ENCODE data around the gene ANKRD36C.
"Not testable (repeated sequence)": the region's sequence is repeated elsewhere in the genome, so short reads cannot be mapped to it uniquely, and the experiment has no call there.

ANKRD36C gene

DNA sequence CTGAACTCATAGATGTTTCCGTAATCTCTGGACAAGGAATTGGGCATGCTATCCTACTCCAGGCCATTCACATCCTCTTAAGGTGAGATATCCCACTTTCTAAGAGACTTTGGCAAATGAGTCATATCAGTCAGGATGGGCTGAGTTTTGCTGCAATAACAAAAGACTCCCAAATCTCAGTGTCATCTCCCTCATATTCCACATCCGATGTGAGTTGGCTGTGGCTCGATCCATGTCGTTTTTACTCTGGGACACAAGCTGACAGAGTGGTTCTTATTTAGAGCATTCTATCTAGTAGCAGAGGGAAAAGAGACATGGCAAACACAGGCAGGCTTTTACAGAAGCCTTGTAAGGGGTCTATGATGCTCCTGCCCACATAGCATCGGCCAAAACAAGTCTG lies 14.6 kb upstream of the ANKRD36C start:
- DNase-seq (ENCODE audit: low read depth) = not testable (repeated sequence)

DNA sequence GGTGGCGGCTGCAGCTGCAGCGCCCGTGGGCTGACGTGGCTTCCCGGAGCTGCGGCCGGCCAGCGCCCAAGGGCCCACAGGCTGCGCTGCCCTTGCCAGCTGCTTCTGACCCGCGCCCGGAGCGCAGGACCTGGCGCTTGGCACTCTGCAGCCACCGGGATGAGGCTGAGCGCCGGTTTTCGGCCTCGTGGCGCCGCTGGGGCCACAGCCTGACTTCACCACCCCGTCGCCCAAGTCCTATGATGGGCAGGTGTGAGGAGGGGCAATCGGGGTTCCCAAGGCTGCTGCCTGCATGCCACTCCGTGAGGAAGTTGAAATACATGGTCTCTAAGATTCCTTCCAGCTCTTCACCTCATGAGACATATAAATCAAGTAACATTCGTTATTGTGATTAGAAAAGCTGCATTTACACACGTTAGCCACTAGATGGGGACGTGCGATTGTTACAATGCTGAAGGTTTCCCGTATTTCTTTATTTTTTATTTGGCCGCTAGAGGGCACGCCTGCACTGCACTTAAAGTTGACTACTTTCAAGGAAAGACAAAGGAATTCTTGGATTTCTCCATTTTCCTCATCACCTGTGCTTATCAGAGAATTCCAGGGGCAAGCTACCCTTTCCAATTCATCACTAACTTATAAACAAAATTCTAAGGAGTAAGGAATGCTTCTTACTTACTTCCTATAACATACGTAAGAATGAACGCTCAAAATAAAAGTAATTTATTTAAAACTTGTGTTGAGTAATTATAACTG lies 1.1 kb upstream of the ANKRD36C start:
- peak; percentile 33 for DNase-seq (ENCODE audit: low read depth)

DNA sequence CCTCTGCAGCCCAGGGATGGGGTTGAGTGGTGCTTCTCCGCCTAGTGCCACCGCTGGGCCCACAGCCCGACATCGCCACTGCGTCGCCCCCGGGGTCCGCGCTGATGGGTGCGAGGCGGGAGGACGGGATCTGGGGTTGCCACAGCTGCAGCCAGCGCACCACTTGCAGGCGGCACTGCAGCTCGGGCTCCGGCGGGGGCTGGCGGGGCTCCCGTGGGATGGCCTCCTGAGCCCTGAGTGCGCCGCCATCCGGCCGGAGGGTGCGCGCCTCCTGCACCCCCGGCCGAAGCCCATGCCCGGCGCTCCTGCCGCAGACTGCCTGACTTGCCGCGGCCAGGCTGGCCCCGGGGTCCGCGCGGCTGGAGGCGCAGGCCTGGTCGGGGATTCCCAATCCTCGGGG lies 478 bp upstream of the ANKRD36C start:
- DNase-seq (ENCODE audit: low read depth) = not testable (repeated sequence)

DNA sequence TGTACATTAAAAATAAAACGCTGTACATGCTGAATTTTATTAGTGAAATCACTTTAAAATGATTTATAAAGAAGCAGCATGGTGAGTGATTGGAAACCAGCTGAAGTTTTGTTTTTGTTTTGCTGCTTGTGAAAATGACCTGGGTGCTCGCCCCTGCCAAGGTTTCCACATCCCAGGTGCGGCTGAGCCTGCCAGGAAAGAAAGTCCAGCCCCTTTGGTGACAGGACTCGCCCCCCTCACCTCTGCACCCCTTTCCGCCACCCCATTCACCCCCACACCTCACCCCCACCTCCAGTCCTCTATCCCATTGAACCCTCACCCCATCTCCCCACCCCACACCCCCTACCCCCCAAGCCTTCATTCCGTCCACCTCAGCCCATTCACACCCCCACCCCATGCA lies 740 bp downstream of the ANKRD36C start:
- not testable (repeated sequence) for DNase-seq (ENCODE audit: low read depth)

DNA sequence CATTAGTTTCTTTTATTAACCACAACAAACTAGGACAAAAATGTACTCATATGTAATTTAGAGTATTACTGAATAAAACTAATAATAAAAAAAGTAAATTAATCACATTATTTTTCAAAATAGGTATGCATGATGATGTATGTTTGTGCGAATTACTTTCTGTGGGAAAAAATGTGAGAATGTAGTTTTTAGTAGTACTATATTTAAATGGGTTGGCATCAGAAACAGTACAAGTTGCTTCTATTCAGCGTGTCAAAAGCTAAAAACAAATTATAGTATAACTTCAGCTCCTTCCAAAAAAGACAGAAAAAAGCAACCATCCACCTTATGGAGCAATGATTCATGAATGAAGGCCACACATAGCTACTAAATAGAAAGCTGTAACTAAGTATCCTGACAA lies 40.0 kb downstream of the ANKRD36C start:
- DNase-seq (ENCODE audit: low read depth) = not testable (repeated sequence)

DNA sequence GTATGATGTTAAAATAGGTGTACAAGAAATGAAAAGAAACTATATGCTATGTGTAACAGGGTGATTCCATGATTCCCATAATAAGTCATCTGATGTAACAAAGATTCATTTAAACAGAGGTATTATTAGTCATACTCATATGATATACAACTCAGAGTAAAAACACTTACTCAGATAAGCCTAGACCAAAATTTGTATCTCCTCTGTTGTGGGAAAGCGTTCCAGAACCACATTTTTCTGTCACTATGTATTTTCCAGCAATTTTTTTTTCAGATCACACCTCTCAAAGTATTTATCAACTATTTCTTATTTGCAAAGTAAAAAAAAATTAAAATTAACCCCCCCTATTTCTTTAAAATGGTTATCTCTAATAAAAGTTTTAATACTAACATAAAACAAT lies 43.6 kb downstream of the ANKRD36C start:
- not testable (repeated sequence) for DNase-seq (ENCODE audit: low read depth)

DNA sequence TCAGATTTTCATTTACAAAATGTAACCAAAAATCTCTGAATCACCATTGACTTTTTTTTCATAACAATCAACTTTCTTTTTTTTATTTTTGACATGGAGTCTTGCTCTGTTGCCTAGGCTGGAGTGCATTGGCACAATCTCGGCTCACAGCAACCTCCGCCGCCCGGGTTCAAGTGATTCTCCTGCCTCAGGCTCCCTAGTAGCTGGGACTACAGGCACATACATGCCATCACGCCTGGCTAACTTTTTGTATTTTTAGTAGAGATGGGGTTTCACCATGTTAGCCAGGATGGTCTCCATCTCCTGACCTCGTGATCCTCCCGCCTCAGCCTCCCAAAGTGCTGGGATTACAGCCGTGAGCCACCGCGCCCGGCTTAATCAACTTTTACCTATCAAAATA lies 51.7 kb downstream of the ANKRD36C start:
- DNase-seq (ENCODE audit: low read depth) = not testable (repeated sequence)

DNA sequence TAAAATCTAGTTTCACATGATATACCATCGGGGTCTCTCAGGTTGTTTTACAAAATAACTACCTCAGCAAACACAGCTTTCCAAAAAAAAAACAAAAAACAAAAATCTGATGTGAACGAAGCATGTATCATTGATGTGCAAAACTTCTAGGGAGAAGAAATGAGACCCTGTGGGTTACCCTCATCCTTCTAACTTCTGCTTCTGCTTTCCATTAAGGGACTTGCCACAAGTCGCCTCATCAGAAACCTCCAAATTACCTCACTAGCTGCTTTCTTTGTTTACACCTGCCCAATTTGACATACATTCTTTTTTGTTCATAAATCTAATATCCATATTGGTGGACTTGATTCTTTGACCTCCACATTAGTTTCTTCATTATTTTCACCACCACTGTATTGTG lies 60.9 kb downstream of the ANKRD36C start:
- DNase-seq (ENCODE audit: low read depth) = not testable (repeated sequence)

DNA sequence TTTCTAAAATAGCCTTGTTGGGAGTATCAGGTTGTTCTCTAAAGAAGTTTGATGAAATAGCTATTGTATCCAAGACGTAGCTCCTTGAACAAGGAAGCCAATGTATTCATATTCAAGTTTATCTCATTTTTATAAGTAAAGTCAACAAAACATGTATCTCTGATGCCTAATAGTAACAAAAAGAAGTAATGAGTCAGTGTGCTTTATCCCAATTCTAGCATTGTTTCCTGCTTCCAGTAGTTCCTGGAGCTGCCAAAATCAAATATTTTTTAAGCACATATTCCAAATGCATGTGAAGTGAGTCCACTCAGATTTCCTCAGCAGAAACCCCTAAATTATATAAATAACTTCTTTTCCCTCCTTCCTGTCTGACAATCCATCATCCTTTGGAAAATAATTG lies 74.6 kb downstream of the ANKRD36C start:
- not testable (repeated sequence) for DNase-seq (ENCODE audit: low read depth)

DNA sequence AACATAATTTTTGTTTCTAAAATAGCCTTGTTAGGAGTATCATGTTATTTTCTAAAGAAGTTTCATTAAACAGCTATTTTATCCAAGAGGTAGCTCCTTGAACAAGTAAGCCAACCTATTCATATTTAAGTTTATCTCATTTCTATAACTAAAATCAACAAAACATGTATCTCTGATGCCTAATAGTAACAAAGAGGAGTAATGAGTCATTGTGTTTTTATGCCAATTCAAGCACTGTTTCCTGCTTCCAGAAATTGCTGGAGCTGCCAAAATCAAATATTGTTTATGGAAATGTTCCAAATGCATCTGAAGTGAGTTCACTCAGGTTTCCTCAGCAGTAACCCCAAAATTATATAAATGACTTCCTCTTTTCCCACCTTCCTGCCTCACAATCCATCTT lies 76.5 kb downstream of the ANKRD36C start:
- not testable (repeated sequence) for DNase-seq (ENCODE audit: low read depth)

DNA sequence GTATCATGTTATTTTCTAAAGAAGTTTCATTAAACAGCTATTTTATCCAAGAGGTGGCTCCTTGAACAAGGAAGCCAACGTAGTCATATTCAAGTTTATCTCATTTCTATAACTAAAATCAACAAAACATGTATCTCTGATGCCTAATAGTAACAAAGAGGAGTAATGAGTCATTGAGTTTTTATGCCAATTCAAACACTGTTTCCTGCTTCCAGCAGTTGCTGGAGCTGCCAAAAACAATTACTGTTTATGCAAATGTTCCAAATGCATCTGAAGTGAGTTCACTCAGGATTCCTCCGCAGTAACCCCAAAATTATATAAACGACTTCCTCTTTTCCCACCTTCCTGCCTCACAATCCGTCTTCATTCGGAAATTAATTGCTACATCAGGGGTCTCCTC lies 80.2 kb downstream of the ANKRD36C start:
- not testable (repeated sequence) for DNase-seq (ENCODE audit: low read depth)

DNA sequence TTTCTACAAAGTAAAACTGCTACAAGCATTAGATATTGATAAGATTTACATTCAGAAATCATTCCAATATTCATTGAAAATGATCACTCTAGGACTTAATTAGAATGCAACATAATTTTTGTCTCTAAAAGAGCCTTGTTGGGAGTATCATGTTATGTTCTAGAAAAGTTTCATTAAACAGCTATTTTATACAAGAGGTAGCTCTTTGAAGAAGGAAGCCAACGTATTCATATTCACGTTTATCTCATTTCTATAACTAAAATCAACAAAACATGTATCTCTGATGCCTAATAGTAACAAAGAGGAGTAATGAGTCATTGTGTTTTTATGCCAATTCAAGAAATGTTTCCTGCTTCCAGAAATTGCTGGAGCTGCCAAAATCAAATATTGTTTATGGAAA lies 97.2 kb downstream of the ANKRD36C start:
- not testable (repeated sequence) for DNase-seq (ENCODE audit: low read depth)

DNA sequence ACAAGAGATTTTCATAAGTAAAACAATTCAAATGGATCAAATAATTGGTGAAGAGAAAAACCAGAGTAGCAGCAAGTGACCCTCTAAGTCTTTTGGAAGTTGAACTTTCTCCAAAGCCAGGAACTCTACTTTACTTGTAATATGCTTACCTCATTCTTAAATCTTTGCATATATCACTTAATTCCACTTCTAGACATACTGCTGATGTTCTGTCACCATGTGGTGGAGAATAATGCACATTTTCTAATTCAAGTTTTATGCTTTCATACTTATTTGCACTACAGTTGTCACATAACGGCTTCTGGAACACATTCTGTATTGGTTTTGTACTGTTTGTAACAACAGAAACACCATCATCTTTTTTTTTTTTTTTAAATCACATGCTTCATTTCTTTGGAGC lies 123.7 kb downstream of the ANKRD36C start:
- DNase-seq (ENCODE audit: low read depth) = not testable (repeated sequence)

DNA sequence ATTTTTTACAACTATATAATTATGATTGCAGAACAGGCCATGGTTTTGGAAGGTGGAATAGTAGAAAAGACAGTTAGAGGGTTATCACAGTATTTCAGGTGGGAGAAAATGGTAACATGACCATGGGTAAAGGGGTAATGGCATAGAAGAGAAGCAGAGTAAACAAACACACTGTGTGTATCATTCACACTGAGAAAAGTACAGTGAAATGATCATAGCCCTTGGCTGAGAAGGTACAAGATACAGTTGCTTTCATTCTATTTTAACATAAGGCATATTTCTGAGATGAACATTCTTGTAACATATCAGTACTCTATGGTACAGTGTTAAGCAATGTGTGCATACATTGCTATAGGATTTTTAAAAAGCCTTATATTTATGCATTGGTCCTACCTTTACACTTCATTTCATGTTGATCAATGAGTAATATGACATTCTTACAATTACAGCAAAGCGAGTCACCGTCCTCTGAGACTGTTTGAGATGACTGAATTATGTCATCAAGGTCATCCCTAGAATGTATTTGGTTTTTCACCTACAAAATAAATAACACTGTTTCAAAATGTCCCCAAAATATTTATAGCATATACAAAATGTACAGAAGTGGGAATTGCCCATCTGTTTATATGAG lies 124.5 kb downstream of the ANKRD36C start:
- not testable (repeated sequence) for DNase-seq (ENCODE audit: low read depth)

DNA sequence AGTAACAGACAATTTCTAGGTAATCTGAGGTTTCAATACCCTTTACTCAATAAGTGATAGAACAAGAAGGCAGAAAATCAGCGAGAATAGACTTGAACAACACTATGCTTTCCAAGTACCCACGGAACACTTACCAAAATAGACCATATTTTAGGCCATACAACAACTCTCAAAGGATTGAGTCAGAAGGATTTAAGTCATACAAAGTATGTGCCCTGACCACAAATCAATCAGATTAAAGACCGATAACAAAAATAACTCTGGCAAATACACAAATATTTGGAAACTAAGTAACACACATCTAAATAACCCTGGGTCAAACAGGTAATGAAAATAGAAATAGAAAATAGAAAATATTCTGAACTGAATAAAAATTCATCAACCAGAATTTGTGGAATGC lies 129.5 kb downstream of the ANKRD36C start:
- DNase-seq (ENCODE audit: low read depth) = not testable (repeated sequence)

DNA sequence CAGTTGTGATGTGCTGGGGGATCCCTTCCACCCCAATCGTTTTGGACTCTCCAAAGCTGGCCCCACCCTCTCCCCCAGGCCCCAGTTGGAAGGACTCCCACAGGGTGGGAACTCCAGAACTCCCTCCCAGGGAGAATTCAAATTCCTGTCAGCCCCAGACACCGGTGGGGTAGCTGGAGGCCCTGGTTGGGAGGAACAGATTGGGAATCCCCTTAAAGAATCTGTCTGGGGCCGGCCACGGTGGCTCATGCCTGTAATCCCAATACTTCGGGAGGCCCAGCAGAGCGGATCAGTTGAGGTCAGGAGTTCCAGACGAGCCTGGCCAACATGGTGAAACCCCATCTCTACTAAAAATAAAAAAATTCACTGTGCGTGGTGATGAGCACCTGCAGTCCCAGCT lies 155.5 kb downstream of the ANKRD36C start:
- no peak for DNase-seq (ENCODE audit: low read depth)

DNA sequence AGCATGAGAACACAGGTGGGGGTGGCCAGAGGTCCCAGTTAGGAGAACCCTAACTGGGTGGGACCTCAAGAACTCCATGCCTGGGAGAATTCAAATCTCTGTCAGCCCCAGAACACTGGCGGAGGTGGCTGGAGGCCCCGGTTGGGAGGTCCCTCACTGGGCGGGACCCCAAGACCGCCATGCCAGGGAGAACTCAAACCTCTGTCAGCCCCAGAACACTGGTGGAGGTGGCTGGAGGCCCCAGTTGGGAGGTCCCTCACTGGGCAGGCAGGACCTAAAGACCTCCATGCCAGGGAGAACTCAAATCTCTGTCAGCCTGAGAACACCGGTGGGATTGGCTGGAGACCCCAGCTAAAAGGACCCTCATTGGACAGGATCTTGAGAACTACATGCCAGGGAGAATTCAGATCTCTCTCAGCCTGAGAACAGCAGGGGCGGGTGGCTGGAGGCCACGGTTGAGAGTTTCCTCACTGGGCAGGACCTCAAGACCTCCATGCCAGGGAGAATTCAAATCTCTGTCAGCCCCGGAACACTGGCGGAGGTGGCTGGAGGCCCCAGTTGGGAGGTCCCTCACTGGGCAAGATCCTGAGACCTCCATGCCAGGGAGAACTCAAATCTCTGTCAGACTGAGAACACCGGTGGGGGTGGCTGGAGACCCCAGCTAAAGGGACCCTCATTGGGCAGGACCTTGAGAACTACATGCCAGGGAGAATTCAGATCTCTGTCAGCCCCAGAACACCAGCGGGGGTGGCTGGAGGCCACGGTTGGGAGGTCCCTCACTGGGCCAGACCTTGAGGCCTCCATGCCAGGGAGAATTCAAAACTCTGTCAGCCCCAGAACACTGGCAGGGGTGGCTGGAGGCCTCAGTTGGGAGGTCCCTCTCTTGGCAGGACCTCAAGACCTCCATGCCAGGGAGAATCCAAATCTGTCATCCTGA lies 157.3 kb downstream of the ANKRD36C start:
- not testable (repeated sequence) for DNase-seq (ENCODE audit: low read depth)

DNA sequence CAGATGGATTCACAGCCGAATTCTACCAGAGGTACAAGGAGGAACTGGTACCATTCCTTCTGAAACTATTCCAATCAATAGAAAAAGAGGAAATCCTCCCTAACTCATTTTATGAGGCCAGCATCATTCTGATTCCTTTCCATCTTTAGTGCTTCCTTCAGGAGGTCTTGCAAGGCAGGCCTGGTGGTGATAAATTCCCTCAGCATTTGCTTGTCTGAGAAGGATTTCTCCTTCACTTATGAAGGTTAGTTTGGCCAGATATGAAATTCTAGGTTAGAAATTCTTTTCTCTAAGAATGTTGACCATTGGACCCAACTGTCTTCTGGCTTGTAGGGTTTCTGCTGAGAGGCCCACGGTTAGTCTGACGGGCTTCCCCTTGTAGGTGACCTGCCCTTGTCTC lies 167.4 kb downstream of the ANKRD36C start:
- DNase-seq (ENCODE audit: low read depth) = not testable (repeated sequence)

DNA sequence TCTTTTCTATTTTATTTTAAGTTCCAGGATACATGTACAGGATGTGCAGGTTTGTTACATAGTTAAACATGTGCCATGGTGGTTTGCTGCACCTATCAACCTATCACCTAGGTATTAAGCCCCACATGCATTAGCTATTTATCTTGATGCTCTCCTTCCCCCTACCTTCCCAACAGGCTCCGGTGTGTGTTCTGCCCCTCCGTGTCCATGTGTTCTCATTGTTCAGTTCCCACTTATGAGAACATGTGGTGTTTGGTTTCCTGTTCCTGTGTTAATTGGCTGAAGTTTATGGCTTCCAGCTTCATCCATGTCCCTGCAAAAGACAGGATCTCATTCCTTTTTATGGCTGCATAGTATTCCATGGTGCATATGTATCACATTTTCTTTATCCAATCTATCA lies 174.1 kb downstream of the ANKRD36C start:
- DNase-seq (ENCODE audit: low read depth) = not testable (repeated sequence)

DNA sequence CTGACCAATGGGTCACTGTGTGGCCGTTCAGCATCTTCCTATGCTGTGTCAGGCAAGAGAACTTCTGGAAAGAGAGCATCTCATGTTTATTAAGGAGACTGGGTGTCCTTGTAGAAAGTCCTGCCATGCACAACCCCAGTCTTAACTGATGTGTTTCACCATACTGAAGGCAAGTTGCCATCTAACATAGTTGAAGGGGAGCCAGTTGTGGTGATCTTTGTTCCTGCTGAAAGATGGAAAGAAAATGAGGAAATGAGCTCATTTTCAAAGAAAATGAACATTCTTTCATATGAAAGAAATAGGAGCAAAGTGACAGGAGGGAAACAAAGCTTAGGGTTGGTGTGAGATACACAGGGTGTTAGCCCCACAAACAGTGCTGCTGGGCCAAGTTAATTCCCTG lies 178.3 kb downstream of the ANKRD36C start:
- not testable (repeated sequence) for DNase-seq (ENCODE audit: low read depth)

DNA sequence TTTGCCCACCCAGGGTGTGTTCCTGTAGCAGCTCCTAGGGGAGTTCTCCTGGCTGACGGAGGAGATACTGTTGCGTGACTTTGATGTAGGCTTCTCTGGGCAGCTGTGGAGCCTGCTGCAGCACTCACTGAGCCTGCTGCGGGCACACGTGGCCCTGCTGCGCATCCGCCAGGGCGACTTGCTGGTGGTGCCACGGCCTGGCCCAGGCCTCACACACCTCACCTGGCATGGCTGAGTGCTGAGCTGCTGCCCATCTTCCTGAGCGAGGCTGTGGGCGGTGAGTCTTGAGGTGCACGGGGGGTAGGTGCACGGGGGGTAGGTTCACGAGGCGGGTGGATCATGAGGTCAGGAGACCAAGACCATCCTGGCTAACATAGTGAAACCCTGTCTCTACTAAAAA lies 191.7 kb downstream of the ANKRD36C start:
- no peak for DNase-seq (ENCODE audit: low read depth)

DNA sequence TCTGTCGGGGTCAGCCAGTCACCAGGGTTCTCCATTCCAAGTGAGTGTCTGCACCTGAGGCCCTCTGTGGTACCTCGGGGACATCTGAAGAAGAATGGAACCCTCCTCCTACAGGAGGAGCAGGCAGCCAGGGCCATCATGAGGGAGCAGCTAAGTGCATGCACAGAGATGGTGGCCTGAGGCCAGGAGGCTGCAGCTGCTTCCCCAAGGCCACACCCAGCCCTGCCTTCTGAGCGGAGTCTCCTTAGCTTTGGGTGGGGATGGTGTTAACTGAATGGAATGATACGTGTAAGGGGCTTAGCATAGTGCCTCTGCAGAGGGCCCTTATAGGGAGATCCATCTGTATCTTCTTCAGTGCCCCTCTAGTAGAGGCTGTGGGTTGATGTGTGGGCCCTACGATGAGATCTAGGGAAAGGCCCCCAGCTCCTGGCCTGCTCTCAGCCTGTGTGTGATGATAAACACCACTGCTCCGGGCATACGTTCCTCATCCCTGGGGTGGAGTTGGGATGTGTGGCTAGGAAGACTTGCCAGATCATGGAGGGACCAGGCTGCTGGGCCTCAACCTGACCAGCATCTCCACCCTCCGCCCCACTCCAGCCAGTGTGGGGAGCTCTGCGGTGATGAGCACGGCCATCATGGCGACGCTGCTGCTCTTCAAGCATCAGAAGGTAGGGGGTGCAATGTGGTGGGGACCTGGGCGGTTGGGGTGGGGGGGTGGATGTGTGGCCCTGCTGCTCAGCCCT lies 192.3 kb downstream of the ANKRD36C start:
- not testable (repeated sequence) for DNase-seq (ENCODE audit: low read depth)

Measured in activated gamma-delta T cell treated with anti-CD3 and anti-CD28 coated beads, Interleukin-2, amount 50 U/mL, for 16 hours (primary cell).